HepG2 (cell line): Measurements from ENCODE around the gene ULK3. TPM values are rescaled to one million over a fixed set of nuclear protein-coding genes. Genes with fewer than 3 reads are reported as not detected.

Experiments used
- ASH2L ChIP-seq: fragments of 300-600, 200-600 bp; sonication (generic); IDR thresholded peaks from 2 replicates; pipeline ENCODE4 v1.7.0; 2017; ENCODE audit warnings: low read depth, mild to moderate bottlenecking, moderate library complexity, mixed read lengths, low read length; ENCODE audit not compliant: insufficient read length
- ATF1 ChIP-seq: IDR thresholded peaks from 2 replicates; pipeline ENCODE4 v1.6.1; 2016; ENCODE audit warnings: mild to moderate bottlenecking, control low read depth
- CENPT ChIP-seq: sonication (generic); formaldehyde crosslinking; IDR thresholded peaks from 2 replicates; pipeline ENCODE4 v1.8.0; 2022; ENCODE audit warnings: low read depth, mild to moderate bottlenecking, moderate library complexity, missing genetic modification reagents
- FOXM1 ChIP-seq: sonication (generic); formaldehyde crosslinking; IDR thresholded peaks from 2 replicates; pipeline ENCODE4 v1.5.0; 2020; ENCODE audit warnings: missing genetic modification reagents
- HDAC1 ChIP-seq: sonication (generic); formaldehyde crosslinking; IDR thresholded peaks from 2 replicates; pipeline ENCODE4 v1.5.1; 2020; ENCODE audit warnings: mild to moderate bottlenecking, missing genetic modification reagents
- JUND ChIP-seq: sonication (generic); formaldehyde crosslinking; IDR thresholded peaks from 2 replicates; pipeline ENCODE4 v1.8.0; 2022; ENCODE audit warnings: mild to moderate bottlenecking, missing genetic modification reagents
- MTA3 ChIP-seq: sonication (generic); formaldehyde crosslinking; IDR thresholded peaks from 2 replicates; pipeline ENCODE4 v1.4.0; 2020; ENCODE audit warnings: missing genetic modification reagents
- NFIC ChIP-seq: IDR thresholded peaks from 2 replicates; pipeline ENCODE4 v1.6.1; 2012; ENCODE audit warnings: mild to moderate bottlenecking, low read length, inconsistent platforms
- TBX2 ChIP-seq: sonication (generic); formaldehyde crosslinking; IDR thresholded peaks from 2 replicates; pipeline ENCODE4 v1.5.0; 2020; ENCODE audit warnings: missing genetic modification reagents, mild to moderate bottlenecking, borderline replicate concordance
- WIZ ChIP-seq: sonication (generic); formaldehyde crosslinking; IDR thresholded peaks from 2 replicates; pipeline ENCODE4 v1.5.1; 2020; ENCODE audit warnings: mild to moderate bottlenecking, missing genetic modification reagents
- ZBTB38 ChIP-seq: sonication (generic); formaldehyde crosslinking; IDR thresholded peaks from 2 replicates; pipeline ENCODE4 v1.5.1; 2020; ENCODE audit warnings: mild to moderate bottlenecking, missing genetic modification reagents
- ZFAT ChIP-seq: sonication (generic); formaldehyde crosslinking; conservative IDR thresholded peaks from 2 replicates; pipeline ENCODE4 v1.8.1; 2023; ENCODE audit warnings: missing genetic modification reagents, inconsistent platforms
- ZNF614 ChIP-seq: IDR thresholded peaks from 2 replicates; pipeline ENCODE4 v1.6.1; 2018; ENCODE audit warnings: missing biosample characterization, missing genetic modification reagents, inconsistent platforms, borderline replicate concordance
- polyA plus RNA-seq, 8 experiments: library from polyadenylated mRNA; depleted of rRNA in 3 of 8; stranded (reverse) in 7 of 8; unstranded in 1 of 8; fragments of >200 nt; fragmentation: Illumina TruSeq in 4 of 8; extraction: Trizol in 4 of 8; gene quantifications; 2 replicates each; pipeline versions ENCODE4 v1.2.1 to v1.2.3, GENCODE V29; 2011 to 2016; ENCODE audit warnings: low read depth in 4 of 8, missing spikeins in 1 of 8, mixed read lengths in 1 of 8; ENCODE audit not compliant: insufficient read depth in 1 of 8
- total RNA-seq, 5 experiments: library from RNA; depleted of rRNA; stranded (reverse); fragments of >200 nt; fragmentation: Illumina TruSeq; extraction: Trizol; gene quantifications; 2 replicates each; pipeline ENCODE4 v1.2.3, GENCODE V29; 2016; ENCODE audit warnings: low read depth in 1 of 5
- TF ChIP-seq, protein P1 (sequence below): sonication (generic); formaldehyde crosslinking; IDR thresholded peaks from 2 replicates; pipeline ENCODE4 v1.4.0; 2020; ENCODE audit warnings: mild to moderate bottlenecking, missing genetic modification reagents
- TF ChIP-seq, protein P2 (sequence below), 2 experiments: fragments of 450-650 bp in 1 of 2; sonication (generic) in 1 of 2; formaldehyde crosslinking in 1 of 2; IDR thresholded peaks; 2 replicates each; pipeline versions ENCODE4 v1.6.1 to v1.8.0; 2016 to 2022; ENCODE audit warnings: antibody characterized with exemption in 1 of 2, mild to moderate bottlenecking in 1 of 2, missing genetic modification reagents in 1 of 2
- TF ChIP-seq, protein P3 (sequence below): IDR thresholded peaks from 2 replicates; pipeline ENCODE4 v1.6.1; 2016; ENCODE audit warnings: missing genetic modification reagents, missing compliant biosample characterization
- TF ChIP-seq, protein P4 (sequence below): sonication (generic); formaldehyde crosslinking; conservative IDR thresholded peaks from 2 replicates; pipeline ENCODE4 v1.8.0; 2022; ENCODE audit warnings: low read depth, missing genetic modification reagents

Gene ULK3
- total and polyA plus RNA-seq, 2 of the 13 experiments (the other 11 are each of a cell fraction or from before 2014, with no cell fraction given) = 15.2 to 23.7 TPM

DNA sequence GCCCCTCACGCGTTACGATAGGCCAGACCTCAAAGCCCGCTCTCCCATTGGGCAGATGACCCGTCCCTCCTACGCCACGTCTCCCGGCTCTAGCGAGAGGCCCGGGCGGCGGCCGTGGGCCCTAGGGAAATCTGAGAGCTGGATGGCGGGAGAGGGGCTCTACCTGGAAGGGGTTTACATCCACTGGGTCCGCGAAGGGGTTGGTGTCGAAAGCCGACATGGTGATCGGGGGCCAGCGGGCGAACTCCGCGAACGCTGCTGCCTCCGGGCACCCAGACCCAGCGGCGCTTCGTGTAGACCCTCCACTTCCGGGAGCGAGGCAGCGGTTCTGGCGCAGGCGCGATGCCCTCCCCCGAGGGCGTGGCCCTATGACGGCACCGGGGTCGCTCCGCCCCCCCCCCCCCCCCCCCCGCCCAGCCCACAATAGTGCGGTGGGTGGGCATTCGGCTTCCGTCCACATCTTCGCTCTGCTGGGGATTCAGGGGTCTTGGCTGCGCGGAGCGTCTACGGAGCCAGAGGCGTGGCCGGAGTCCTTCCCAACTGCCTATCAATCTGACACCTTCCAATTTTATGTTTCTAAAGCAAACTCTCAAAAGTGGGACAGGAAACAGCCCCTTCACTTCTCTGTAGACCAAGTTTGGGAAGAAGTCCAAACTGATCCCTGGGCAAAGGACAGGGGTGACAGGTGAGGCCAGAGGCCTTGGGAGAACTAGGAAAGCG, 30.2 kb upstream of the ULK3 start, which contains the start of gene SCAMP2 (continued):
- peak; percentile 96 for TF ChIP-seq ASH2L
- TF ChIP-seq, protein P1, sequence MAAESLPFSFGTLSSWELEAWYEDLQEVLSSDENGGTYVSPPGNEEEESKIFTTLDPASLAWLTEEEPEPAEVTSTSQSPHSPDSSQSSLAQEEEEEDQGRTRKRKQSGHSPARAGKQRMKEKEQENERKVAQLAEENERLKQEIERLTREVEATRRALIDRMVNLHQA (CRISPR knock-in tag) = no peak
- TF ChIP-seq, protein P2, sequence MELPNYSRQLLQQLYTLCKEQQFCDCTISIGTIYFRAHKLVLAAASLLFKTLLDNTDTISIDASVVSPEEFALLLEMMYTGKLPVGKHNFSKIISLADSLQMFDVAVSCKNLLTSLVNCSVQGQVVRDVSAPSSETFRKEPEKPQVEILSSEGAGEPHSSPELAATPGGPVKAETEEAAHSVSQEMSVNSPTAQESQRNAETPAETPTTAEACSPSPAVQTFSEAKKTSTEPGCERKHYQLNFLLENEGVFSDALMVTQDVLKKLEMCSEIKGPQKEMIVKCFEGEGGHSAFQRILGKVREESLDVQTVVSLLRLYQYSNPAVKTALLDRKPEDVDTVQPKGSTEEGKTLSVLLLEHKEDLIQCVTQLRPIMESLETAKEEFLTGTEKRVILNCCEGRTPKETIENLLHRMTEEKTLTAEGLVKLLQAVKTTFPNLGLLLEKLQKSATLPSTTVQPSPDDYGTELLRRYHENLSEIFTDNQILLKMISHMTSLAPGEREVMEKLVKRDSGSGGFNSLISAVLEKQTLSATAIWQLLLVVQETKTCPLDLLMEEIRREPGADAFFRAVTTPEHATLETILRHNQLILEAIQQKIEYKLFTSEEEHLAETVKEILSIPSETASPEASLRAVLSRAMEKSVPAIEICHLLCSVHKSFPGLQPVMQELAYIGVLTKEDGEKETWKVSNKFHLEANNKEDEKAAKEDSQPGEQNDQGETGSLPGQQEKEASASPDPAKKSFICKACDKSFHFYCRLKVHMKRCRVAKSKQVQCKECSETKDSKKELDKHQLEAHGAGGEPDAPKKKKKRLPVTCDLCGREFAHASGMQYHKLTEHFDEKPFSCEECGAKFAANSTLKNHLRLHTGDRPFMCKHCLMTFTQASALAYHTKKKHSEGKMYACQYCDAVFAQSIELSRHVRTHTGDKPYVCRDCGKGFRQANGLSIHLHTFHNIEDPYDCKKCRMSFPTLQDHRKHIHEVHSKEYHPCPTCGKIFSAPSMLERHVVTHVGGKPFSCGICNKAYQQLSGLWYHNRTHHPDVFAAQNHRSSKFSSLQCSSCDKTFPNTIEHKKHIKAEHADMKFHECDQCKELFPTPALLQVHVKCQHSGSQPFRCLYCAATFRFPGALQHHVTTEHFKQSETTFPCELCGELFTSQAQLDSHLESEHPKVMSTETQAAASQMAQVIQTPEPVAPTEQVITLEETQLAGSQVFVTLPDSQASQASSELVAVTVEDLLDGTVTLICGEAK (IDR thresholded peaks at IDR 0.05) = no peak
- TF ChIP-seq, protein P2 (CRISPR knock-in tag; IDR thresholded peaks at IDR 0.05) = peak; percentile 25; the same call in 1 of the 2 replicates
- TF ChIP-seq MTA3 = no peak
- TF ChIP-seq CENPT = no peak; the same call in 1 of the 2 replicates
- no peak for TF ChIP-seq ZBTB38 (CRISPR knock-in tag)
- TF ChIP-seq ZFAT (CRISPR knock-in tag) = no peak
- no peak for TF ChIP-seq FOXM1 (CRISPR knock-in tag)
- TF ChIP-seq ZNF614 (CRISPR knock-in tag) = no peak
- peak; percentile 77 for TF ChIP-seq ATF1 (CRISPR knock-in tag)
- peak; percentile 40; the same call in 1 of the 2 replicates for TF ChIP-seq TBX2 (CRISPR knock-in tag)
- TF ChIP-seq, protein P3, sequence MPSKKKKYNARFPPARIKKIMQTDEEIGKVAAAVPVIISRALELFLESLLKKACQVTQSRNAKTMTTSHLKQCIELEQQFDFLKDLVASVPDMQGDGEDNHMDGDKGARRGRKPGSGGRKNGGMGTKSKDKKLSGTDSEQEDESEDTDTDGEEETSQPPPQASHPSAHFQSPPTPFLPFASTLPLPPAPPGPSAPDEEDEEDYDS (CRISPR knock-in tag) = peak; percentile 27; the same call in 1 of the 2 replicates
- TF ChIP-seq, protein P4, sequence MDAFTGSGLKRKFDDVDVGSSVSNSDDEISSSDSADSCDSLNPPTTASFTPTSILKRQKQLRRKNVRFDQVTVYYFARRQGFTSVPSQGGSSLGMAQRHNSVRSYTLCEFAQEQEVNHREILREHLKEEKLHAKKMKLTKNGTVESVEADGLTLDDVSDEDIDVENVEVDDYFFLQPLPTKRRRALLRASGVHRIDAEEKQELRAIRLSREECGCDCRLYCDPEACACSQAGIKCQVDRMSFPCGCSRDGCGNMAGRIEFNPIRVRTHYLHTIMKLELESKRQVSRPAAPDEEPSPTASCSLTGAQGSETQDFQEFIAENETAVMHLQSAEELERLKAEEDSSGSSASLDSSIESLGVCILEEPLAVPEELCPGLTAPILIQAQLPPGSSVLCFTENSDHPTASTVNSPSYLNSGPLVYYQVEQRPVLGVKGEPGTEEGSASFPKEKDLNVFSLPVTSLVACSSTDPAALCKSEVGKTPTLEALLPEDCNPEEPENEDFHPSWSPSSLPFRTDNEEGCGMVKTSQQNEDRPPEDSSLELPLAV = no peak
- TF ChIP-seq NFIC = no peak
- TF ChIP-seq HDAC1 = peak; percentile 84; the same call in 1 of the 2 replicates
- no peak for TF ChIP-seq WIZ (CRISPR knock-in tag)
- TF ChIP-seq JUND (CRISPR knock-in tag) = 0 out of 2 replicates have a peak, but pooled peaks have one; percentile 29
